ENCODE data around the gene PKIB.
"Not testable (repeated sequence)": the region's sequence is repeated elsewhere in the genome, so short reads cannot be mapped to it uniquely, and the experiment has no call there.

The PKIB gene

GRCh38 chr6:122621638-122622037 lies 11.4 kb downstream of the PKIB start:
- DNase-seq: no peak

DNA sequence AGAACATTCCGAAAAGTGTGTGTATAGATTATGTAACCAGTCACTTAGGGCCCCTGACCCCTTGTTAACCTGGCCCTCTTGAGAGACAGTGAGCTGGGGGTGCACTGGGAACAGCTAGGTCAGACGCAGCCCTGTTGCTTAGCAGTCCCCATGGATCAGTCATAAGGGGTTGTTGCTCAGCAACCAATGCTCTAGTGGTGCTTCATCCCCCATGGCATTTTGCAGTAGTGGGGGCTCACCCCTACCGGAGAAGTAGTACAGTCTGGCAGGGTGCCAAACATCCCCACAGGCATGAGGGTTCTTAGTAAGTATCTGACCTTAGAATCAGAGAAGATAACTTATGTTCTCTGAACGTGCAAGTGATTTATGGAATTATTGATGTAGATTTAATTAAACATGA lies 12.3 kb downstream of the PKIB start:
- DNase-seq: no peak

- no peak for DNase-seq
Observed at GRCh38 chr6:122623279-122623678, 13.1 kb downstream of the PKIB start.

DNA sequence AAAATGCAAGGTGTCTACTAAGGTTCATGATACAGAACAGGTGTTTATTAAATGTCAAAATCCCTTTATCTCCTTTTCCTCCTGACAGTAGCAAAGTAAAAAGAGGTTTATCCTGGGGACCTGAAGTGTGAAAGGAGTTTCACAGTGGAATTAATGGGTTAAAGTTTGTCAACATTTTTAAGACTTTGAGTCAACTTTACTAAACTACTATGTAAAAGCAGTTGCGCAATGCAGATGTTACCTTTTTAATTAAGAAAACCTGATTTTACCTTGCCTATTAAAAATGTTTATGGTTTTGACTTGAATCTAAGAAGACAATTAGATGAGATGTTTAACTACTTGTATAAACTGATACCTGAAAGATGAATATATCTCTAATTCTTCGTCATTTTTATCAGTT lies 14.6 kb downstream of the PKIB start:
- no peak for DNase-seq

GRCh38 chr6:122628714-122629113 lies 18.5 kb downstream of the PKIB start:
- no peak for DNase-seq

GRCh38 chr6:122631571-122632249 lies 21.5 kb downstream of the PKIB start:
- no peak for DNase-seq

- DNase-seq: no peak
Observed at GRCh38 chr6:122640366-122640765, 30.2 kb downstream of the PKIB start.

GRCh38 chr6:122641819-122642218 lies 31.6 kb downstream of the PKIB start:
- no peak for DNase-seq

DNA sequence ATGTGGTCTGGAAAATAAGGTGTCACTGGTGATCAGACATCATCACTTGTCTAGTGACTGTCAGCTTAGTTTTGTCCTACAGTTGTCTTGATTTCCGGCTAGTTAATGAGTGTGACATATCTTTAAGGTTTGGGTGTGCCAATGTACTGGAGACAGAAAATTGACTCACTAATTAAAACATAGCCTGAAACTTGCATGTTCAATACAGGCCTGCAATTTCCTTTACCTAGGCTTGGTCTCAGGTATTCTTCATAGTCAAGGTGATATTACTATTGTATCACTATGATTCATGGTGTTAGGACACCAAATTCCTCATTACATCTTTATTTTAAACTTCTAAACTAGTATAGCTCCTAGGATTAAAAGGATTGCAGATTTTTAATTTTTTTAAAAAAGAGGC lies 32.4 kb downstream of the PKIB start:
- not testable (repeated sequence) for DNase-seq

DNA sequence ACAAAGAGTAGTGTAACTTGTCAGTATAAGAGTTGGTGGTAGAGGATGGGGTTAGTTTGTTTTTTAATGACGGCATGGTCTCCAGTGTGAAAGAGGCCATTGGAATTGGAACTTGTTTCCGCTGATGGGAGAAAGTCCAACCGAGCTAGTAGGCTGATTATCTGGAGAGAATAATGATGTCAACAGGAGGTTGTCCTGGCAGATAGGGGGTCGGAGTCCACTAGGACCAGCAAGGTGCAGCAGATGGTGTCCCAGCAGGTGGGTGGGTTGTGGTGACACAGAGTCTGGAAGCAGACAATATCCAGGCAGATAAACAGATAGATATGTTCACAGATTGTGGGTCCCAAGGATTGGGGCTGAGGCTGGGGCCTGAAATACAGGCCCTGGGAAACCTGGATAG lies 35.1 kb downstream of the PKIB start:
- no peak for DNase-seq

DNA sequence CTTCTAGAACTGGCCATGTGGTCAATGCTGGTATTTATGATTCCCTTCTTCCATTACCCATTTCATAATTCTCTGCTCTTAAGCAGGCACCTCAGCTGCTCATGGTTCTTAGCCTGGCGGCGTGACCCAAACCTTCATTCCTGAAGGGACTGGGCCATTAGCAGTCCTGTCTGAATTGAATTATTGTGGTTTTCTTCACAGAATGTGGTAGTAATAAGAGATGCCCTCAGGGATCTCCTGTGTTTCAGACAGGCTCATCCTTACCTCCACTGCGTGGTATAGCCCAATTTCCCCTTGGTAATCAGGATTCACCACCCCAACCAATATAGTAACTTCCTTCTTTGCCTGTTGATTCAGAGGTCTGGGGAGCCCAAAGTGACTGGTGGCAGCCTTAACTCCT lies 37.6 kb downstream of the PKIB start:
- no peak for DNase-seq

- DNase-seq: no peak
Observed at GRCh38 chr6:122648726-122649125, 38.5 kb downstream of the PKIB start.

- DNase-seq: no peak
Observed at GRCh38 chr6:122649701-122650100, 39.5 kb downstream of the PKIB start.

- no peak for DNase-seq
Observed at GRCh38 chr6:122650403-122650802, 40.2 kb downstream of the PKIB start.

GRCh38 chr6:122651031-122651430 lies 40.8 kb downstream of the PKIB start:
- no peak for DNase-seq

DNA sequence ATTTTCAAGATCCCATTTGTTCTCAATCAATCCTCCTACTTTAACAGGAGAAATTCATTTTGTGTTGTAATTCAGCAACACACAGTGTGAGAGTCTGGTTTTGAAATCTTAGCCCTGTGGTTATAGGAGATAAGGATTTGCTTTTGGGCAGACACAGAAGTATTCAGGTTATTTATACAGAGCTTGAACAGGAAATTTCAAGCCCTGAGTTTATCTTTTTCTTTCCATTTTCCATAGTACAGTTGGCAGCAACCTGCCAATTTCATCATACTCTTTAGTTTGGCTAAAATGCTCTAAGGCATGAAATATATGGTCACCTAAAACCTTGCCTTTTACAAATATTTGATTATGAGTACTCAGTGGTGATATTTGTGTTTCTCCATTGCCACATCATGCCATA lies 41.4 kb downstream of the PKIB start:
- no peak for DNase-seq

- no peak for DNase-seq
Observed at GRCh38 chr6:122652431-122652830, 42.2 kb downstream of the PKIB start.

GRCh38 chr6:122653094-122653493 lies 42.9 kb downstream of the PKIB start:
- no peak for DNase-seq

- no peak for DNase-seq
Observed at GRCh38 chr6:122654012-122654411, 43.8 kb downstream of the PKIB start.

- DNase-seq: no peak
Observed at GRCh38 chr6:122657601-122658000, 47.4 kb downstream of the PKIB start.

GRCh38 chr6:122660296-122660695 lies 50.1 kb downstream of the PKIB start:
- DNase-seq: no peak

GRCh38 chr6:122663981-122664380 lies 53.8 kb downstream of the PKIB start:
- DNase-seq: no peak

DNA sequence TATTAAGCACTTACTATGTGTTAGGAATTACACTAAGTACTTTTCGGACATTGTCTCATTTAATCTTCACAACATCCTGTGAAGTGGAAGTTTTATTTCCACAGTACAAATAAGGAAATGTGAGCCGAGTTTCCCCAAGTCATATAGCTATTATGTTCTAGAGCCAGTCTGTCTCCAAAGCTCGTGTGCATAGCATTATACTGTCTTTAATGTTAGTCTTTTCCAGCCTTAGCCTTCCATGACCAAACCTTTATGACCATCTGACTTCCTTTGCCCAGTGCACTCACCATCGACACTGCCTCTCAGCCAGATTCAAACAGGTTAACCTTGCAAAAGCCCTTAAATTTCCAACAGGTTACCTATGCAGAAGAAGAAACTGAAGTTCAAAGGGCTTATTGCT lies 55.7 kb downstream of the PKIB start:
- no peak for DNase-seq

- DNase-seq: no peak
Observed at GRCh38 chr6:122666418-122666817, 56.2 kb downstream of the PKIB start.

GRCh38 chr6:122669418-122669817 lies 59.2 kb downstream of the PKIB start:
- no peak for DNase-seq

- DNase-seq: no peak
Observed at GRCh38 chr6:122669868-122670267, 59.7 kb downstream of the PKIB start.
